HG03521 (cell line): ENCODE data around the gene LNX1.

Source experiments
- ATAC-seq: cut with Tn5 transposase; IDR thresholded peaks from one replicate; pipeline ENCODE4 v1.9.1; 2021; ENCODE audit warnings: mild to moderate bottlenecking, moderate library complexity; ENCODE audit not compliant: unreplicated experiment

The LNX1 gene

GRCh38 chr4:53541577-53542206, 49.6 kb downstream of the LNX1 start:
- no peak for ATAC-seq

GRCh38 chr4:53538756-53539155, 52.5 kb downstream of the LNX1 start:
- ATAC-seq: no peak

- no peak for ATAC-seq
Measured at GRCh38 chr4:53537606-53538005, 53.7 kb downstream of the LNX1 start.

- ATAC-seq: no peak
Measured at GRCh38 chr4:53536328-53536727, 55.0 kb downstream of the LNX1 start.

GRCh38 chr4:53535567-53535966, 55.7 kb downstream of the LNX1 start:
- ATAC-seq: no peak

- ATAC-seq: no peak
Measured at GRCh38 chr4:53534684-53535083, 56.6 kb downstream of the LNX1 start.

GRCh38 chr4:53532521-53532920, 58.8 kb downstream of the LNX1 start:
- no peak for ATAC-seq

GRCh38 chr4:53531585-53532224, 59.6 kb downstream of the LNX1 start:
- ATAC-seq: no peak

GRCh38 chr4:53529025-53529424, 62.3 kb downstream of the LNX1 start:
- no peak for ATAC-seq

GRCh38 chr4:53527930-53528329, 63.4 kb downstream of the LNX1 start:
- ATAC-seq: no peak

GRCh38 chr4:53527326-53527725, 64.0 kb downstream of the LNX1 start:
- ATAC-seq: no peak

- no peak for ATAC-seq
Measured at GRCh38 chr4:53522334-53522733, 69.0 kb downstream of the LNX1 start.

GRCh38 chr4:53520116-53520515, 71.2 kb downstream of the LNX1 start:
- no peak for ATAC-seq

GRCh38 chr4:53518807-53519206, 72.5 kb downstream of the LNX1 start:
- no peak for ATAC-seq

- no peak for ATAC-seq
Measured at GRCh38 chr4:53515076-53515475, 76.2 kb downstream of the LNX1 start.

GRCh38 chr4:53514509-53514908, 76.8 kb downstream of the LNX1 start:
- no peak for ATAC-seq

- ATAC-seq: no peak
Measured at GRCh38 chr4:53512608-53513007, 78.7 kb downstream of the LNX1 start.

- ATAC-seq: no peak
Measured at GRCh38 chr4:53511014-53511413, 80.3 kb downstream of the LNX1 start.

GRCh38 chr4:53510321-53510720, 81.0 kb downstream of the LNX1 start:
- ATAC-seq: no peak

GRCh38 chr4:53508446-53508845, 82.8 kb downstream of the LNX1 start:
- ATAC-seq: no peak

- ATAC-seq: no peak
Measured at GRCh38 chr4:53507671-53508286, 83.5 kb downstream of the LNX1 start.

- ATAC-seq: no peak
Measured at GRCh38 chr4:53507058-53507457, 84.2 kb downstream of the LNX1 start.
